GM13977 (cell line): ENCODE results near the gene UBA1.

ENCODE experiments used
- DNase-seq: peaks from one replicate; pipeline ENCODE4 v3.0.0; 2012; ENCODE audit warnings: low spot score
- in situ Hi-C: fragments of 300-500 bp; cut with MboI; formaldehyde crosslinking; loops from one replicate; pipeline ENCODE4 v1.12.0; 2022; ENCODE audit warnings: low sequenced_read_pairs, low pct_unique_long_range_greater_than_20kb, mixed read lengths, inconsistent platforms; ENCODE audit not compliant: unreplicated experiment
- TF ChIP-seq, protein P1 (sequence below): IDR thresholded peaks from 2 replicates; pipeline ENCODE4 v1.5.1; 2012; ENCODE audit warnings: mild to moderate bottlenecking, control low read depth; ENCODE audit not compliant: insufficient read depth; ENCODE audit errors: extremely low read depth, missing control alignments

UBA1 gene

DNA sequence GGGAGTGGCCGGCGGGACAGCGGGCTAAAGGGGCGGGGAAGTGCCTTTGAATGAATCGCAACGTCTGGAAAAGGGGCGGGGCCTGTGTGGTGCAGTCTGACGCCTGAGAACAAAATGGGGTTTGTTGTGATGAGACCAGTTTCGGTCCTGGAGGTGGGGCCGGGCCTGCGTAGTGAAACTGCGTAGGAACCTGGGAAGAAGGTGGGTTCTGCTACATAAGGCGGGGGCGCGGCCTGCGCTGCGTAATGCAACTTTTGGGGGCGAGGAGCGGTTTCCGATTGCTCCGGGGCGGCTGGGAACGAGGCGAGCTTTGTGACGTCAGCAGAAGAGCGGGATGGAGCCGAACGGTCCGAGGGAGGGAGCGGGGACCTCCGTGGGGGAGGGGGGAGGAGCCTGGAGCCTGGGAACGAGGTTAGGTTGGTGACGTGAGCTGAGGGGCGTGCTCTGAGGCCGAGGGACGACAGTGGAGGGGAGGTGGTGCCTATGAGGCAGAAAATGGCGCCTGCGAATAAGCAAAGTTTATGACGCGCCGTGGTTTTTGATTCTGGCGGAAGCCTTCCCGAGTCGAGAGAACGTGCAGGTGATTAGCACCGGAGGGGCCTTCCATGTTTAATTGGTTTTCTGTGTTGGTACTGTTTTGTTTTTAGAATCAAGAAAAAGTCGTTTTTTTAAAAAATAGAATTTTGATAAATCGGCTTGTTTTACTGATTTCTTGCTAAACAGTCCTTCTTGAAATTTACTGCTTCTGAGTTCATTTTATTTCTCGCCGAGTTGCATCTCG lies 39.9 kb downstream of the UBA1 start:
- TF ChIP-seq, protein P1, sequence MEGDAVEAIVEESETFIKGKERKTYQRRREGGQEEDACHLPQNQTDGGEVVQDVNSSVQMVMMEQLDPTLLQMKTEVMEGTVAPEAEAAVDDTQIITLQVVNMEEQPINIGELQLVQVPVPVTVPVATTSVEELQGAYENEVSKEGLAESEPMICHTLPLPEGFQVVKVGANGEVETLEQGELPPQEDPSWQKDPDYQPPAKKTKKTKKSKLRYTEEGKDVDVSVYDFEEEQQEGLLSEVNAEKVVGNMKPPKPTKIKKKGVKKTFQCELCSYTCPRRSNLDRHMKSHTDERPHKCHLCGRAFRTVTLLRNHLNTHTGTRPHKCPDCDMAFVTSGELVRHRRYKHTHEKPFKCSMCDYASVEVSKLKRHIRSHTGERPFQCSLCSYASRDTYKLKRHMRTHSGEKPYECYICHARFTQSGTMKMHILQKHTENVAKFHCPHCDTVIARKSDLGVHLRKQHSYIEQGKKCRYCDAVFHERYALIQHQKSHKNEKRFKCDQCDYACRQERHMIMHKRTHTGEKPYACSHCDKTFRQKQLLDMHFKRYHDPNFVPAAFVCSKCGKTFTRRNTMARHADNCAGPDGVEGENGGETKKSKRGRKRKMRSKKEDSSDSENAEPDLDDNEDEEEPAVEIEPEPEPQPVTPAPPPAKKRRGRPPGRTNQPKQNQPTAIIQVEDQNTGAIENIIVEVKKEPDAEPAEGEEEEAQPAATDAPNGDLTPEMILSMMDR = no peak
- peak; percentile 89 for DNase-seq
- in situ Hi-C loops = no loop called here

DNA sequence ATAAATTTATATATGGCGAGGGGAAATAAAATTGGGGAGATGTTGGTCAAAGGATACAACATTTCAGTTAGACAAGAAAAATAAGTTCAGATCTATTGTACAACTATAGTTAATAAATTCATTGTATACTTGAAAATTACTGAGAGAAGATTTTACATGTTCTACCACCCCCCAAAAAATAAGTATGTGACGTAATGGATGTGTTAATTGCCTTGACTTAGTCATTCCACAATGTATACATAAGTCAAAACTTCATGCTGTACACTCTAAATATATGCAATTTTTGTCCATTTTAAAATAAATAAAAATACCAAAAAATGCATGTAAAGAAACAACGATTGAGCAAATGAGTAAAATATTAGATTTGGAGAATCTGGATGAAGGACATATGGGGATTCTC lies 41.0 kb downstream of the UBA1 start:
- TF ChIP-seq, protein P1 = no peak
- no peak for DNase-seq
- in situ Hi-C loops = no loop called here

GRCh38 chrX:47235691-47236103 lies 42.1 kb downstream of the UBA1 start:
- TF ChIP-seq, protein P1 = no peak
- in situ Hi-C loops = no loop called here
- DNase-seq = no peak

DNA sequence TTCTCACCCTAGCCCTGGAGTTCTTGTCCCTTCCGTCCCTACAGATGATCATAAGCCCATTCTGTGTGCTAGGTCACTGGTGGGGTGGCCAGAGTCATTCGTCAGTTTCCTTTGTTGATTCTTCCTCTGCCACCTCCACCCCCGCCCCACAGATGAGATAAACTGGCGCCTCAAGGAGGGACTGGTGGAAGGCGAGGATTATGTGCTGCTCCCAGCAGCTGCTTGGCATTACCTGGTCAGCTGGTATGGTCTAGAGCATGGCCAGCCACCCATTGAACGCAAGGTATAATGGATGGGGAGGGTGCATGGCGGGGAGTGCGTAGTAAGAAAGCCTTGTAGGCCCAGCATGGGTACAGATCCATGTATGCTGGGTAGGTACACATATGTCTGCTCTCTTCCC lies 45.6 kb downstream of the UBA1 start:
- in situ Hi-C loops = no loop called here
- DNase-seq = no peak
- TF ChIP-seq, protein P1 = no peak

DNA sequence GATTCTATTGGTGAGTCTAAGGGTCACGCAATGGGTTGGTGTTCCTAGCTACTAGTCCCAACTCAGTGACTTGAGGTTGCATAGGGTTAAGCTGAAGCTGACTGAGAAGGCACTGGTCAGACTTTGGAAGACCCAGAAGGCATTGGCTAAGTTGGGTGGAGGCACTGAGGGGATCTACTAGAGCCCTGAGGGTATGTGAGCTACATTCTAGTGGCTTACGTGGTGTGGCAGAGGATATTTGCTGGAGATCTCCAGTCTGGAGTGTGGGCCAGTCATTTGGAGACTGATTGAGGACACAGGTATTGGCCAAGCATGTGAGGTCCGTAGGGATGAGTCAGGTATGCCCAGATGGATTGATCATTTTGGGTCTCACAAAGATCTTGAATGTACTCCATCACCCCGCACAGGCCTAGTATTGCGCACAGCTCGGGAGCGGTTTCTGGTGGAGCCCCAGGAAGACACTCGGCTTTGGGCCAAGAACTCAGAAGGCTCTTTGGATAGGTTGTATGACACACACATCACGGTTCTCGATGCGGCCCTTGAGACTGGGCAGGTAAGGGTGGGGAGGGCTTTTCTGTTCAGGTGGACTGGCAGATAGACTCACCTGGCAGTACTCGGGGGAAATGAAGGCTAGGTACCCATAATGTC lies 46.4 kb downstream of the UBA1 start:
- TF ChIP-seq, protein P1 = no peak
- DNase-seq = no peak
- in situ Hi-C loops = no loop called here

DNA sequence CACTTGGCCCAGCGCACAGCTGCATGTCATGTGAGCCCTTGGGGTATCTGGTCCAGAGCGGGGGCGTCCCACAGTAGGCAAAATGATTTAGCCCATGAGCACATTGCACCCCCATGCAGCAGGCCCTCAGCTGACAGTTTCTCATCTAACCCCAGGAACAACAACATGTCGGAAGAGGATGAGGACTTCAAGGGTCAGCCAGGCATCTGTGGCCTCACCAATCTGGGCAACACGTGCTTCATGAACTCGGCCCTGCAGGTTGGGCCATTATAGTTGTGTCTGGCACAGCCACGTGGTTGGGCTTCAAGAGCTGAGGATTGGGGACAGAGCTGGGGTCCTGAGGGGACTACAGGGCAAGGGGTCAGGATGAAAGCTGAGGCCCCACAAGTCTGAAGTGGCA lies 47.0 kb downstream of the UBA1 start:
- DNase-seq = no peak
- in situ Hi-C loops = no loop called here
- TF ChIP-seq, protein P1 = no peak
